GM21737 (cell line): ENCODE measurements around the gene OR2T11.
"Not testable (repeated sequence)": the region's sequence is repeated elsewhere in the genome, so short reads cannot be mapped to it uniquely, and the experiment has no call there.

ENCODE experiments used
- ATAC-seq: cut with Tn5 transposase; IDR thresholded peaks from one replicate; pipeline ENCODE4 v1.9.1; 2021; ENCODE audit warnings: mild to moderate bottlenecking, moderate library complexity; ENCODE audit not compliant: unreplicated experiment

Gene OR2T11

GRCh38 chr1:248634991-248635390 lies at the start of gene OR2T11:
OR2T11 (minus strand) TSS chr1:248635091; CDS start chr1:248627128, 7,963 bp downstream.
- not testable (repeated sequence) for ATAC-seq

- no peak for ATAC-seq
These were observed 46.8 kb upstream of the OR2T11 start for GRCh38 chr1:248681651-248682050.

GRCh38 chr1:248670003-248670402 lies 35.1 kb upstream of the OR2T11 start:
- ATAC-seq, result no peak

- ATAC-seq, result peak; percentile 94
These were observed 28.8 kb upstream of the OR2T11 start for GRCh38 chr1:248663453-248664328.

GRCh38 chr1:248656797-248657196 lies 21.9 kb upstream of the OR2T11 start:
- not testable (repeated sequence) for ATAC-seq

- ATAC-seq, result not testable (repeated sequence)
These were observed 20.5 kb upstream of the OR2T11 start, which contains the start of gene OR2T27 for GRCh38 chr1:248655354-248655753. OR2T27 (minus strand) TSS chr1:248655528; CDS start chr1:248650884, 4,644 bp downstream.

GRCh38 chr1:248648770-248649536 lies 14.1 kb upstream of the OR2T11 start:
- not testable (repeated sequence) for ATAC-seq

- ATAC-seq, result not testable (repeated sequence)
These were observed 10.3 kb upstream of the OR2T11 start, which contains the start of gene OR2T35 for GRCh38 chr1:248645178-248645577. OR2T35 (minus strand) TSS chr1:248645278; CDS start chr1:248639258, 6,020 bp downstream.

- peak; percentile 64 for ATAC-seq
These were observed 8.2 kb upstream of the OR2T11 start for GRCh38 chr1:248642971-248643651.

GRCh38 chr1:248641583-248641982 lies 6.7 kb upstream of the OR2T11 start:
- ATAC-seq, result not testable (repeated sequence)

- peak; percentile 41 for ATAC-seq
These were observed 6.0 kb upstream of the OR2T11 start for GRCh38 chr1:248640906-248641305.

- ATAC-seq, result not testable (repeated sequence)
These were observed 4.8 kb upstream of the OR2T11 start for GRCh38 chr1:248639652-248640051.

GRCh38 chr1:248636612-248637011 lies 1.7 kb upstream of the OR2T11 start:
- ATAC-seq, result not testable (repeated sequence)

- no peak for ATAC-seq
These were observed 3.4 kb downstream of the OR2T11 start for GRCh38 chr1:248631354-248632008.

GRCh38 chr1:248630551-248630950 lies 4.3 kb downstream of the OR2T11 start:
- ATAC-seq, result no peak

- peak; percentile 86 for ATAC-seq
These were observed 6.7 kb downstream of the OR2T11 start for GRCh38 chr1:248627971-248628844.

GRCh38 chr1:248625971-248626370 lies 8.9 kb downstream of the OR2T11 start:
- ATAC-seq, result no peak

- ATAC-seq, result no peak
These were observed 9.7 kb downstream of the OR2T11 start for GRCh38 chr1:248625166-248625565.

GRCh38 chr1:248622570-248623001 lies 12.3 kb downstream of the OR2T11 start:
- peak; percentile 92 for ATAC-seq
